Activated CD4-positive, CD25-positive, alpha-beta regulatory T cell (primary cell): Measurements from ENCODE around the gene NME3.

ENCODE experiments used
- DNase-seq, 4 experiments: peaks; one replicate each; lab custom pipeline; 2025; lab: John Stamatoyannopoulos, UW

NME3 gene

GRCh38 chr16:1768767-1769401 is 2.5 kb downstream of the NME3 start:
- DNase-seq: no peak

DNA sequence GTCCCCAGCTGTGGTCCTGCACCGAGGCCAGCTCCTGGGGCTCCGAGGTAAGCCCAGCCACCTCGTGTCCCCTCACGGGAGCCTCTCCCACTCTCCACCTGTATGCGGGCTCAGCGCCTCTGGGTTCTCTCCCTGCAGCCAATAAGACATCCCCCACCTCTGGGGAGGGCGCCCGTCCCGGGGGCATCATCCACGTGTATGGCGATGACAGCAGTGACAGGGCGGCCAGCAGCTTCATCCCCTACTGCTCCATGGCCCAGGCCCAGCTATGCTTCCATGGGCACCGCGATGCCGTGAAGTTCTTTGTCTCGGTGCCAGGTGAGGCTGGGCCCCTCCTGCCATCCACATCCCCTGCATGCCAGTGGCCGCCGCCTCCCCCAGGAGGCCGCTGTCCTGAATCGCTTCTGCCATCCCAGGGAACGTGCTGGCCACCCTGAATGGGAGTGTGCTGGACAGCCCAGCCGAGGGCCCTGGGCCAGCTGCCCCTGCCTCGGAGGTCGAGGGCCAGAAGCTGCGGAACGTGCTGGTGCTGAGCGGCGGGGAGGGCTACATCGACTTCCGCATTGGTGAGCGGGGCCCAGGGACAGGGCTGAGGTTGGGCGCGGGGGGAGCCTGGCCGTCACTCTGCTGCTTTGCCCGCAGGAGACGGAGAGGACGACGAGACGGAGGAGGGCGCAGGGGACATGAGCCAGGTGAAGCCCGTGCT is 3.1 kb downstream of the NME3 start:
- DNase-seq: no peak

- no peak for DNase-seq
Measured at GRCh38 chr16:1767116-1767994, 4.0 kb downstream of the NME3 start.

DNA sequence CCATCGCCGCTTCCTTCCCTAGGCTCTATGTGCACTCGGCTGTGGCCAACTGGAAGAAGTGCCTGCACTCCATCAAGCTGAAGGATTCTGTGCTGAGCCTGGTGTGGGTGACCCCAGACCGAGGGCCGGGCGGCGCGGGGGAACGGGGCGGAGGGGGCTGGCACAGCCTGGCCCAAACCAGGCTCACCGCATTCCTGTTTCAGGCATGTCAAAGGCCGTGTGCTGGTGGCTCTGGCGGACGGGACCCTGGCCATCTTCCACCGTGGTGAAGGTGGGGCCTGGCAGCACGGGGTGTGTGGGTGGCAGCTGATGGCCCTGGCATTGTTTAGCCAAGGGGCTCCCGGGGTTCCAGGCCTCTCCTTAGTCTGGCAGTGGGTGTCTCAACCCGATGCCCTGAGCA is 4.6 kb downstream of the NME3 start:
- DNase-seq: no peak

GRCh38 chr16:1766231-1766630 is 5.1 kb downstream of the NME3 start:
- DNase-seq: no peak

DNA sequence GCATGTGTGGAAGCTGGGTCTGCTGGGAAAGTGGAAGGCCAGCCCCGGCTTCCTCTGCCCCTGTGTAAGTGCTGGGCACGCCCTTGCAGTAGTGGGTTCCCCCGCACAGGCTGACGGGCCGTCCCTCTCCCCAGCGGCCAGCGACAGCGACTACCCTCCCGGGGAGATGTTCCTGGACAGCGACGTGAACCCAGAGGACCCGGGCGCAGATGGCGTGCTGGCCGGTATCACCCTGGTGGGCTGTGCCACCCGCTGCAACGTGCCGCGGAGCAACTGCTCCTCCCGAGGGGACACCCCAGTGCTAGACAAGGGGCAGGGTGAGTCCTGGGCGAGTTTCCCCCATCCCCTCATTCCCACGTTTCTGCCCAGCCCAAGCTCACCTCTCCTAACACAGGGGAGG is 5.5 kb downstream of the NME3 start:
- DNase-seq: no peak

DNA sequence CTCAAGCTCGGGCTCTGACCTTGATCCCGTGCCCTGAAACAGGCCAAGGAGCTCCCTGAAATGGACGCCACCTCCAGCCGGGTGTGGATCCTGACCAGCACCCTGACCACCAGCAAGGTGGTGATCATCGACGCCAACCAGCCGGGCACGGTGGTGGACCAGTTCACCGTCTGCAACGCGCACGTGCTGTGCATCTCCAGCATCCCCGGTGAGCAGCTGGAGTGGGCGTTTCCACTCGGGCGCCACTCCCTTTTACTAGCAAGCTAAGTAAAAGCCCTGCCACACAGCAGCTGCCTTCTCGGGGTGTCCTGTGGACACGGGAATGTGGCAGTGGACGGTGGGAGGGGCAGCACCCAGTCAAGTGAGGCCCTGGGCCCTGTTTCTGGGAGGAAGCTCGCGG is 6.4 kb downstream of the NME3 start:
- DNase-seq: no peak

GRCh38 chr16:1763521-1764511 is 7.5 kb downstream of the NME3 start:
- DNase-seq: no peak

GRCh38 chr16:1762879-1763520 is 8.3 kb downstream of the NME3 start:
- no peak for DNase-seq

DNA sequence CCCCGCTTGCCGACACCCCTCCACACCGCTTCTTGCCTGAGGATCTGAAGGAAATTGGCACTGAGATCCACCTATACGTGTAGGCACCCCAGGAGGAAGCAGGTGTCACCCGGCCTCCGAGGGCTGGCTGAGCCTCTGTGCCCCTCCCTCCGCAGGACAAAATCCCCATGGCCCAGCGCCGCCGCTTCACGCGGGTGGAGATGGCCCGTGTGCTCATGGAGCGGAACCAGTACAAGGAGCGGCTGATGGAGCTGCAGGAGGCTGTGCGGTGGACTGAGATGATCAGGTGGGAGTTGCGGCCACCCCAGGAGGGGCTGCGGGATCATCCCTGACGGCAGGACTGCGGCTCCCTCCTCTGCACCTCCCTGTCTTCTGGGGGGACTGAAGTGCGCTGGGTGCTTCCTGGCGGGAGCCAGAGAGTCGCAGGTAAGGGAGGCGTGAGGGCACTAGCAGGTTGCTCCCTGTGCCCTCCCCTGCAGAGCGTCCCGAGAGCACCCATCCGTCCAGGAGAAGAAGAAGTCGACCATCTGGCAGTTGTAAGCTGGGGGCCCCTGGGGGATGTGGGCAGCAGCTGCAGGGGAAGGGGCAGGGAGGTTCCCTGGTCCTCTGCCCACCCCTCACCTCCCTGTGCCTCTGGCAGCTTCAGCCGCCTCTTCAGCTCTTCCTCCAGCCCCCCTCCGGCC is 9.0 kb downstream of the NME3 start:
- no peak for DNase-seq

DNA sequence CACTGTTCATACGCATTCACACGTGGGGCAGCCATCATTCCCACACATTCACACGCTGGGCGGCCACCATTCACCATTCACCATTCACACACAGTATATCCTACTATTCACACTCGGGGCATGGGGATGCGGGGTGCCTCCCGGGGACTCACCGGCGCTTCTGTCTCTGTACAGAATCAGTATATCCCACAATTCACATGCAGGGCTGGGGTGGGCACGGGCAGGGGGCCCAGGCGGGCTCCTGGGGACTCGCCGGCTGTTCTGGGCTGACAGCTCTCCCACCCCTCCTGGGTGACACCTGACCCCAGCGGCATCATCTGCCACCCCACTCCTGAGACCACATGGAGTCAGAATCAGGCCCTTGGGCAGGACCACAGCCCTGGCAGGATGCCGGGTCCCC is 9.6 kb downstream of the NME3 start:
- no peak for DNase-seq

- DNase-seq: no peak
Measured at GRCh38 chr16:1760911-1761310, 10.4 kb downstream of the NME3 start.

DNA sequence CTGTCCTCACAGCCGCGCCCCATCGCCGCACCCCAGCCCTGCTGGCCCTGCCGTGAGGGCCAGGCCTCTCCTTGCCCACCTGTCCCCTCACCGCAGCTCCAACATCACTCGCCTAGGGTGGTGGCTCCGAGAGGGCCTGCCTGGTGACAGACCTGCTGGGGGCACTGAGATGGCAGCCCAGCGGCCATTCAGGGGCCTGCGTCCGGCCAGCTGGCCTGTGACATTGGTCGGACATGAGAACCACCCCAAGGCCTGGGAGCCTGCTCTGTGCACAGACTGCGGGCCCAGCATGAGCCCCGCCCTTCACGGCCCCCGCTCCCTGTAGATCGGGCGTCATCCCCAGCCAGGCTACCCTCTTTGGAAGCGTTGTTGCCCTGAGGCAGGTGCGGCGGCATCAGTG is 11.8 kb downstream of the NME3 start:
- DNase-seq: no peak

DNA sequence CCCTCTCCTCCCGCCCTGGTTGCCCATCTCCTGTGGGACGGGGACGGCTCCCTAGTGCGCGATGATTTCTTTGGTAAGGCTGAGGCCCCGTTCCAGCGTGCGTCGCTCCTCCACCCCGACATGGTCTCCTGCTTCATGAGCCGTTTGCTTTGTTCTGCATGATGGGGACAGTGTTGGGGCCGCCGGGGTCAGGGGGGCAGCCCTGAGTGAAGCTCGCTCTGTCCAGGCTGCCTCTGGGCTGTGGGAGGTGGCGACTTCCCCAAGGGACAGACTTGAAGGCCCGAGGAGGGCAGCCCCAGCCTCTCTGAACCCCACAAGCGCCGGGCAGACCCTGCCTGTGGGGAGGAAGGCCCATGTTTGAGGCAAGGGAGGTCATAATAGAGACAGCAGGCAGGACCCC is 12.4 kb downstream of the NME3 start:
- no peak for DNase-seq

- DNase-seq: no peak
Measured at GRCh38 chr16:1757714-1758461, 13.5 kb downstream of the NME3 start.

DNA sequence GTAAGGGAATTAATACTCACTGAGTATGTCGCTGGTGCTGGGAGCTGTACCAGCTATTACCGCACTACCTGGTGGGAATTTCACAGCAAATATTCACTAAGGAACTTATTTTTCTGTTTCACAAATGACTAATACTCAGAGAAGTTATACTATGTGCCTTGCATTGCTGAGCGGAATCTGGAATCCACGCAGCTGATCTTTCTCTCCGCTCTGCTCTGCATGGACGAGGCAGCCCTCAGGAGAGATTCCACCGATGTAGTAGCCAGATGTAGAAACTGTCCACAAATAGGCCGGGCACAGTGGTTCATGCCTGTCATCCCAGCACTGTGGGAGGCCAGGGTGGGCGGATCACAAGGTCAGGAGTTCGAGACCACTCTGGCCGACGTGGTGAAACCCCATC is 17.1 kb downstream of the NME3 start:
- no peak for DNase-seq

DNA sequence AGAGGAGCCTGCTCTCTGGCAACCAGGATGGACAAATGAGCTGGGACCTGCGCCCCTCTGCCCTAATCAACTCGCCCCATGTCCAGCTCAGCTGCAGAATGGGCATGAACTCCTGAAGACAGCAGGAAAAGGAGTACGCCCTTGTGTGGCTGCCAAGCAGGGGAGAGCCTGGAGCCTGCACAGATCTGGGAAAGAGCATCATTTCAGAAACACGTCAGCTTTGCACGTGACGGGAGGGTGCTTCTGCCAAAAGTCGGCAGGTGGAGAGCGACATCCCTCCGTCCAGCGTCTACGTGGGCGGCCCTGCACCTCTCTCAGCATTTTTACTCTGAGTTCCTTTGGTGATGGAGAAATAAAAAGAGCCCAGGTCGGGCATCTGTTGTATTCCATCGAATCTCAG is 18.5 kb downstream of the NME3 start:
- DNase-seq: no peak

DNA sequence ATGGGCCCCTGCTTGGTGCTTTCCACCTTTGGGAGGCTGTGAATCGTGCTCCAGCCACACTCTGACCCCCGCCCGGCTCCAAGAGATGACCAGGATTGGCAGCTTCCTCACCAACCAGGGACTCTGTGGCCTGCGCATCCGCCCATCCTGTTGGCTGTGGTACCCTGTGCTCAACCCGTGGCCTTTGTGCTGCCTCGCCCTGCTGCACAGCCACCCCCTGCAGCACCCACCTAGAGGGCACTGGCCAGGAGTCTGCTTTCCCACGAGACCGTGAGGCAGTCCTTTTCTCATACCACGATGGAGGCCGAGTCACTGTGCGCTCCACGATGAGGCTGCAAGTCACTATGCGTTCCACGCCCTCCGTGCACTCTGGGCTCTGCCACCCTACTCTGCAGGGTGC is 19.4 kb downstream of the NME3 start:
- no peak for DNase-seq

GRCh38 chr16:1749152-1750117 is 21.9 kb downstream of the NME3 start:
- DNase-seq: no peak
